Right ventricle myocardium inferior (tissue), 1 donor: Measurements from ENCODE around the gene SPNS3. TPM values are rescaled to one million over a fixed set of nuclear protein-coding genes. Genes with fewer than 3 reads are reported as not detected.

Experiments
- ATAC-seq: fragments of 200-7000 bp; cut with Tn5 transposase; one replicate; pipeline ENCODE4 v1.9.1; 2020; ENCODE audit warnings: mild to moderate bottlenecking, moderate library complexity
- DNase-seq: peaks from one replicate; pipeline ENCODE4 v3.0.0; 2021; ENCODE audit errors: missing footprints
- intact Hi-C: fragments of 100-400 bp; cut with DNase I; formaldehyde crosslinking; loops from one replicate; pipeline ENCODE4 v1.11.0; 2022
- total RNA-seq: library from RNA; stranded (reverse); fragmentation: NEBNext Ultra II Directional; extraction: Animal tissue kit (Norgen Biotek cat#: 25700); gene quantifications from one replicate; pipeline ENCODE4 v1.2.1, GENCODE V29; 2021
- donor health status: DM: no; HTN: yes; CAD: no; lungs with severe emphysema.

SPNS3 gene
- total RNA-seq, 1 donor from 2014 or later, result 0.35 TPM

GRCh38 chr17:4500191-4500571 is 66.4 kb downstream of the SPNS3 start:
- DNase-seq (no peak), ATAC-seq (no peak)
- intact Hi-C loops, result loop anchor here (2.0 kb wide), 1 partner anchor 37 kb away; no protein-coding TSS in a partner anchor

GRCh38 chr17:4501295-4501949 is 67.7 kb downstream of the SPNS3 start:
- ATAC-seq, result no peak
- intact Hi-C loops, result loop anchor here (2.0 kb wide), 1 partner anchor 35 kb away; no protein-coding TSS in a partner anchor
- DNase-seq, result peak; percentile 37

- DNase-seq, result peak; percentile 48
- no peak for ATAC-seq
- intact Hi-C loops, result no loop called here
Measured at GRCh38 chr17:4502466-4503154, 68.9 kb downstream of the SPNS3 start.

- intact Hi-C loops, result no loop called here
- peak; percentile 14 for DNase-seq
- ATAC-seq, result no peak
Measured at GRCh38 chr17:4503283-4504025, 69.7 kb downstream of the SPNS3 start.

GRCh38 chr17:4504188-4504587 is 70.4 kb downstream of the SPNS3 start:
- ATAC-seq, result no peak
- intact Hi-C loops, result no loop called here
- DNase-seq, result peak; percentile 63

- DNase-seq (peak; percentile 45), ATAC-seq (no peak)
- intact Hi-C loops, result no loop called here
Measured at GRCh38 chr17:4505187-4505586, 71.4 kb downstream of the SPNS3 start.

- DNase-seq (peak; percentile 59), ATAC-seq (no peak)
- intact Hi-C loops, result no loop called here
Measured at GRCh38 chr17:4506175-4506813, 72.6 kb downstream of the SPNS3 start.

- peak; percentile 78 for DNase-seq
- peak; percentile 75 for ATAC-seq
- intact Hi-C loops, result no loop called here
Measured at GRCh38 chr17:4506892-4507291, 73.2 kb downstream of the SPNS3 start.

GRCh38 chr17:4507361-4508111 is 73.8 kb downstream of the SPNS3 start:
- ATAC-seq (no peak), DNase-seq (peak; percentile 45)
- intact Hi-C loops, result no loop called here

- DNase-seq (peak; percentile 11), ATAC-seq (no peak)
- intact Hi-C loops, result no loop called here
Measured at GRCh38 chr17:4508207-4508606, 74.5 kb downstream of the SPNS3 start.

GRCh38 chr17:4509401-4509800 is 75.7 kb downstream of the SPNS3 start:
- intact Hi-C loops, result no loop called here
- DNase-seq (peak; percentile 61), ATAC-seq (no peak)

GRCh38 chr17:4509923-4510617 is 76.3 kb downstream of the SPNS3 start:
- DNase-seq, result peak; percentile 58
- ATAC-seq, result no peak
- intact Hi-C loops, result loop anchor here (2.0 kb wide), 1 partner anchor 21 kb away; no protein-coding TSS in a partner anchor

GRCh38 chr17:4510618-4510941 is 76.8 kb downstream of the SPNS3 start:
- intact Hi-C loops, result loop anchor here (2.0 kb wide), 1 partner anchor 20 kb away; no protein-coding TSS in a partner anchor
- ATAC-seq (no peak), DNase-seq (peak; percentile 64)

- intact Hi-C loops, result loop anchor here (2.0 kb wide), 1 partner anchor 19 kb away; no protein-coding TSS in a partner anchor
- ATAC-seq (no peak), DNase-seq (peak; percentile 22)
Measured at GRCh38 chr17:4511199-4511932, 77.6 kb downstream of the SPNS3 start.

- peak; percentile 58 for DNase-seq
- no peak for ATAC-seq
- intact Hi-C loops, result no loop called here
Measured at GRCh38 chr17:4512156-4513112, 78.7 kb downstream of the SPNS3 start.
